Measurements from ENCODE around the gene RAD54L2. TPM values are rescaled to one million over a fixed set of nuclear protein-coding genes. Genes with fewer than 3 reads are reported as not detected.

The RAD54L2 gene
- total RNA-seq, 1 experiment from 2014 or later: 23.6 TPM

DNA sequence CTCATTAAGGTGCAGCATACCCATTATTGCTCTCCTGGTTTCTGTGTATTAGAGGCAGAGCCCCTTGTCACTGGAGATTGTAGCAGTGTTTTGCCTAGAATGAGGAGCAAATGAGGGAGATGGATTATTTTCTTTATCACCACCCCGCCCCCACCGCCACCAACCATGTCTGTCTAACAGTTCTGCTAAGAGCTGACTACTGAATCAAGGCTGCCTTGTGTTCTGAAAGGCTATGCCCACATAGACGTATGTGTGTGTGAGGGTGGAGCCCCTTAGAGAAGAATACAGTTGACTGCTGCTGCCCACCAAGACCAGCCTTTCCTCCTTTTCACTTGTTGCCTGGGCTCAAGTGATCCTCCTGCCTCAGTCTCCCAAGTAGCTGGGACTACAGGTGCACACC, 47.4 kb downstream of the RAD54L2 start:
- peaks cover 4% of the 10 kb centered on the region for H3K36me3 Mint-ChIP-seq (ENCODE audit: insufficient read depth, unreplicated experiment)
- H3K4me1 Mint-ChIP-seq (ENCODE audit: low read depth, unreplicated experiment): peaks cover 8% of the 10 kb centered on the region
- no peak overlapping the region for H3K4me3 Mint-ChIP-seq (ENCODE audit: low read depth, unreplicated experiment)
- CTCF ChIA-PET: no interaction called here
- no peak for DNase-seq
- no peaks in the 10 kb centered on the region for H3K27me3 Mint-ChIP-seq (ENCODE audit: unreplicated experiment)
- TF ChIP-seq CTCF (IDR thresholded peaks at IDR 0.05; ENCODE audit: unreplicated experiment): no peak
- no peak overlapping the region for H3K27ac Mint-ChIP-seq (ENCODE audit: unreplicated experiment)
- intact Hi-C loops (cut with micrococcal nuclease; ENCODE audit: unreplicated experiment): no loop called here
- no peaks in the 10 kb centered on the region for H3K9me3 Mint-ChIP-seq (ENCODE audit: low read depth, unreplicated experiment)
- BruUV-seq (replicated peaks): no TSS peak

Other genes with a start within 250 kb of the RAD54L2 start
- gene MANF, start 153.4 kb upstream of the RAD54L2 start, total RNA-seq (2022): 140 and 176 TPM in 2 replicates
- 40.6 and 43.8 TPM in 2 replicates for gene RBM15B, start 147.4 kb upstream of the RAD54L2 start, total RNA-seq (2022)
- 24.8 and 26.9 TPM in 2 replicates for gene DCAF1, start 38.7 kb upstream of the RAD54L2 start, total RNA-seq (2022)
- 37.0 and 44.9 TPM in 2 replicates for gene TEX264, start 132.5 kb downstream of the RAD54L2 start, total RNA-seq (2022)
- gene GRM2, start 168.3 kb downstream of the RAD54L2 start, total RNA-seq (2022): 0.57 and 0.81 TPM in 2 replicates
- gene IQCF6, start 240.5 kb downstream of the RAD54L2 start, total RNA-seq (2022): not detected in 2 replicates

Data from Calu3 (cell line).